HFFc6 (cell line): ENCODE data around the gene PMVK. TPM values are rescaled to one million over a fixed set of nuclear protein-coding genes. Genes with fewer than 3 reads are reported as not detected.

Experiments
- DNase-seq: peaks from one replicate; pipeline ENCODE4 v3.0.0-alpha.2; 2018
- H3K27ac Mint-ChIP-seq: 2 replicates; pipeline ENCODE4 v1.8.0; 2020; ENCODE audit warnings: mild to moderate bottlenecking, mixed read lengths
- H3K27me3 Mint-ChIP-seq: 2 replicates; pipeline ENCODE4 v1.8.0; 2021; ENCODE audit warnings: mild to moderate bottlenecking, moderate library complexity, mixed read lengths; ENCODE audit not compliant: insufficient read depth
- H3K36me3 Mint-ChIP-seq: 2 replicates; pipeline ENCODE4 v1.8.0; 2021; ENCODE audit warnings: low read depth, mixed read lengths
- H3K4me1 Mint-ChIP-seq: 2 replicates; pipeline ENCODE4 v1.8.0; 2020; ENCODE audit warnings: low read depth, mixed read lengths
- H3K4me3 Mint-ChIP-seq: 2 replicates; pipeline ENCODE4 v1.8.0; 2020; ENCODE audit warnings: mild to moderate bottlenecking, moderate library complexity, mixed read lengths
- H3K9me3 Mint-ChIP-seq: 2 replicates; pipeline ENCODE4 v1.8.0; 2020; ENCODE audit warnings: mild to moderate bottlenecking, mixed read lengths
- CTCF ChIP-seq: fragments of 200-600 bp; sonication (generic); IDR thresholded peaks from 2 replicates; pipeline ENCODE4 v1.5.0; 2021; ENCODE audit warnings: antibody characterized with exemption, mild to moderate bottlenecking
- total RNA-seq, 6 experiments: library from RNA; stranded (reverse); fragmentation: NEBNext Ultra II Directional; extraction: Animal tissue kit (Norgen Biotek cat#: 25700); gene quantifications; 2 replicates in 1 of 6; 3 replicates in 5 of 6; pipeline ENCODE4 v1.2.3, GENCODE V29; 2021

PMVK gene
- total RNA-seq, 6 experiments from 2014 or later, result 29.1 to 33.4 (median 32.5) TPM

- Mint-ChIP-seq H3K4me3 (peak overlapping the region; percentile 45), H3K27ac (peak overlapping the region; percentile 100), H3K4me1 (peaks cover 25% of the 10 kb centered on the region), H3K36me3 (no peaks in the 10 kb centered on the region), H3K27me3 (no peaks in the 10 kb centered on the region; the same call in 1 of the 2 replicates), H3K9me3 (no peaks in the 10 kb centered on the region)
- no peak for TF ChIP-seq CTCF
- no peak for DNase-seq
These were observed 2.3 kb upstream of the PMVK start for GRCh38 chr1:154938604-154939399.

GRCh38 chr1:154937988-154938386 is 1.5 kb upstream of the PMVK start:
- Mint-ChIP-seq H3K27ac (peak overlapping the region; percentile 100), H3K4me1 (peaks cover 25% of the 10 kb centered on the region), H3K27me3 (no peaks in the 10 kb centered on the region; the same call in 1 of the 2 replicates), H3K4me3 (peak overlapping the region; percentile 99), H3K36me3 (no peaks in the 10 kb centered on the region), H3K9me3 (no peaks in the 10 kb centered on the region)
- DNase-seq, result no peak
- no peak for TF ChIP-seq CTCF

- Mint-ChIP-seq H3K9me3 (no peaks in the 10 kb centered on the region), H3K27me3 (no peaks in the 10 kb centered on the region; the same call in 1 of the 2 replicates), H3K36me3 (no peaks in the 10 kb centered on the region), H3K4me1 (peaks cover 25% of the 10 kb centered on the region), H3K4me3 (peak overlapping the region; percentile 99), H3K27ac (peak overlapping the region; percentile 100)
- peak; percentile 90 for DNase-seq
- TF ChIP-seq CTCF, result peak; percentile 49
These were observed 817 bp upstream of the PMVK start for GRCh38 chr1:154937085-154937987.

- peak overlapping the region; percentile 99 for H3K4me3 Mint-ChIP-seq
- H3K9me3 Mint-ChIP-seq, result no peaks in the 10 kb centered on the region
- no peak for TF ChIP-seq CTCF
- H3K27ac Mint-ChIP-seq, result peak overlapping the region; percentile 100
- H3K27me3 Mint-ChIP-seq, result no peaks in the 10 kb centered on the region; the same call in 1 of the 2 replicates
- peaks cover 25% of the 10 kb centered on the region for H3K4me1 Mint-ChIP-seq
- no peaks in the 10 kb centered on the region for H3K36me3 Mint-ChIP-seq
- DNase-seq, result no peak
These were observed 567 bp downstream of the PMVK start for GRCh38 chr1:154935749-154936554.

- H3K9me3 Mint-ChIP-seq, result no peaks in the 10 kb centered on the region
- H3K4me1 Mint-ChIP-seq, result peaks cover 25% of the 10 kb centered on the region
- no peaks in the 10 kb centered on the region for H3K36me3 Mint-ChIP-seq
- TF ChIP-seq CTCF, result no peak
- no peak overlapping the region for H3K4me3 Mint-ChIP-seq
- no peak for DNase-seq
- H3K27me3 Mint-ChIP-seq, result no peaks in the 10 kb centered on the region; the same call in 1 of the 2 replicates
- no peak overlapping the region for H3K27ac Mint-ChIP-seq
These were observed 2.1 kb downstream of the PMVK start for GRCh38 chr1:154934358-154934948.
